WTC11 (cell line): ENCODE results near the gene LRRC49. TPM values are rescaled to one million over a fixed set of nuclear protein-coding genes. Genes with fewer than 3 reads are reported as not detected.

ENCODE experiments used
- ATAC-seq: fragments of 200-7000 bp; cut with Tn5 transposase; 2 replicates; pipeline ENCODE4 v1.10.0; 2021; ENCODE audit warnings: mild to moderate bottlenecking, moderate library complexity
- CTCF ChIA-PET: fragments of 300-600 bp; sonication (Branson Sonifier 250); formaldehyde crosslinking; loops from one replicate; lab custom pipeline; 2021; ENCODE audit warnings: antibody characterized with exemption; lab: Charles Lee
- POLR2A ChIA-PET: fragments of 350-600 bp; sonication (Branson Sonifier 250); formaldehyde crosslinking; loops from one replicate; lab custom pipeline; 2021; ENCODE audit warnings: antibody characterized with exemption; lab: Charles Lee
- DNase-seq: peaks from one replicate; pipeline ENCODE4 v3.0.0; 2021; ENCODE audit warnings: low spot score
- H3K27ac Mint-ChIP-seq: 2 replicates; pipeline ENCODE4 v1.8.0; 2021; ENCODE audit warnings: mixed read lengths
- H3K27me3 Mint-ChIP-seq: 2 replicates; pipeline ENCODE4 v1.8.0; 2021; ENCODE audit warnings: low read depth, mild to moderate bottlenecking, moderate library complexity, mixed read lengths
- H3K36me3 Mint-ChIP-seq: 2 replicates; pipeline ENCODE4 v1.8.0; 2021; ENCODE audit warnings: mixed read lengths
- H3K4me1 Mint-ChIP-seq: 2 replicates; pipeline ENCODE4 v1.8.0; 2022; ENCODE audit warnings: mixed read lengths
- H3K4me3 Mint-ChIP-seq: 2 replicates; pipeline ENCODE4 v1.8.0; 2021; ENCODE audit warnings: mild to moderate bottlenecking, moderate library complexity, mixed read lengths
- H3K9me3 Mint-ChIP-seq: 2 replicates; pipeline ENCODE4 v1.8.0; 2021; ENCODE audit warnings: mixed read lengths
- CREM ChIP-seq: sonication (generic); formaldehyde crosslinking; IDR thresholded peaks from 2 replicates; pipeline ENCODE4 v1.8.1; 2022; ENCODE audit warnings: mild to moderate bottlenecking, missing genetic modification reagents, moderate library complexity
- E2F4 ChIP-seq: sonication (generic); formaldehyde crosslinking; IDR thresholded peaks from 2 replicates; pipeline ENCODE4 v1.8.1; 2022; ENCODE audit warnings: low read depth, mild to moderate bottlenecking, moderate library complexity, missing genetic modification reagents, borderline replicate concordance
- ESRRA ChIP-seq: sonication (generic); formaldehyde crosslinking; IDR thresholded peaks from 2 replicates; pipeline ENCODE4 v1.8.1; 2022; ENCODE audit warnings: mild to moderate bottlenecking, missing genetic modification reagents, borderline replicate concordance
- ETV6 ChIP-seq: sonication (generic); formaldehyde crosslinking; IDR thresholded peaks from 2 replicates; pipeline ENCODE4 v1.8.1; 2022; ENCODE audit warnings: mild to moderate bottlenecking, missing genetic modification reagents
- FOXJ3 ChIP-seq: sonication (generic); formaldehyde crosslinking; IDR thresholded peaks from 2 replicates; pipeline ENCODE4 v1.9.0; 2021; ENCODE audit warnings: missing genetic modification reagents, mild to moderate bottlenecking, borderline replicate concordance
- HMGXB4 ChIP-seq: sonication (generic); formaldehyde crosslinking; IDR thresholded peaks from 2 replicates; pipeline ENCODE4 v1.8.1; 2023; ENCODE audit warnings: mild to moderate bottlenecking, moderate library complexity, missing genetic modification reagents
- IRF1 ChIP-seq: sonication (generic); formaldehyde crosslinking; IDR thresholded peaks from 2 replicates; pipeline ENCODE4 v1.8.0; 2023; ENCODE audit warnings: missing genetic modification reagents
- KAT7 ChIP-seq: sonication (generic); formaldehyde crosslinking; IDR thresholded peaks from 2 replicates; pipeline ENCODE4 v1.8.1; 2023; ENCODE audit warnings: missing genetic modification reagents, mild to moderate bottlenecking, borderline replicate concordance
- NR2C2 ChIP-seq: sonication (generic); formaldehyde crosslinking; IDR thresholded peaks from 2 replicates; pipeline ENCODE4 v1.8.0; 2022; ENCODE audit warnings: mild to moderate bottlenecking, missing genetic modification reagents
- NR3C1 ChIP-seq: sonication (generic); formaldehyde crosslinking; conservative IDR thresholded peaks from 2 replicates; pipeline ENCODE4 v1.8.1; 2023; ENCODE audit warnings: low read depth, mild to moderate bottlenecking, missing genetic modification reagents
- SP1 ChIP-seq: sonication (generic); formaldehyde crosslinking; conservative IDR thresholded peaks from 2 replicates; pipeline ENCODE4 v1.8.1; 2022; ENCODE audit warnings: missing genetic modification reagents
- STAT6 ChIP-seq: sonication (generic); formaldehyde crosslinking; conservative IDR thresholded peaks from 2 replicates; pipeline ENCODE4 v1.8.1; 2023; ENCODE audit warnings: mild to moderate bottlenecking, low read depth, missing genetic modification reagents, moderate library complexity
- USF2 ChIP-seq: sonication (generic); formaldehyde crosslinking; IDR thresholded peaks from 2 replicates; pipeline ENCODE4 v1.8.1; 2023; ENCODE audit warnings: mild to moderate bottlenecking, missing genetic modification reagents, moderate library complexity
- ZBTB21 ChIP-seq: sonication (generic); formaldehyde crosslinking; IDR thresholded peaks from 2 replicates; pipeline ENCODE4 v1.8.1; 2023; ENCODE audit warnings: mild to moderate bottlenecking, missing genetic modification reagents, borderline replicate concordance
- ZBTB43 ChIP-seq: sonication (generic); formaldehyde crosslinking; IDR thresholded peaks from 2 replicates; pipeline ENCODE4 v1.8.1; 2023; ENCODE audit warnings: mild to moderate bottlenecking, missing genetic modification reagents
- ZMAT4 ChIP-seq: fragments of 250-450 bp; sonication (Bioruptor Pico); IDR thresholded peaks from 2 replicates; pipeline ENCODE4 v1.9.0; 2021; ENCODE audit warnings: mild to moderate bottlenecking
- ZNF121 ChIP-seq: sonication (generic); formaldehyde crosslinking; IDR thresholded peaks from 2 replicates; pipeline ENCODE4 v1.8.0; 2023; ENCODE audit warnings: missing genetic modification reagents
- ZNF317 ChIP-seq: sonication (generic); formaldehyde crosslinking; IDR thresholded peaks from 2 replicates; pipeline ENCODE4 v1.8.1; 2023; ENCODE audit warnings: low read depth, mild to moderate bottlenecking, moderate library complexity, missing genetic modification reagents, borderline replicate concordance
- ZNF512 ChIP-seq: sonication (generic); formaldehyde crosslinking; IDR thresholded peaks from 2 replicates; pipeline ENCODE4 v1.8.1; 2022; ENCODE audit warnings: missing genetic modification reagents, borderline replicate concordance
- total RNA-seq: library from RNA; stranded (reverse); gene quantifications from 3 replicates; pipeline ENCODE4 v1.2.3, GENCODE V29; 2021

The LRRC49 gene
- total RNA-seq, 1 experiment from 2014 or later, result 6.9 TPM

- TF ChIP-seq ZNF512 (CRISPR knock-in tag), result no peak
Measured at GRCh38 chr15:70892002-70892911, at the start of gene LRRC49, which contains the start of gene THAP10 (continued).

GRCh38 chr15:70845602-70846360, 46.8 kb upstream of the LRRC49 start:
- CTCF ChIA-PET, result interaction anchor here (0.9 kb wide), 1 partner anchor 34 kb away, joined by 4 read pairs; no protein-coding TSS in a partner anchor
- H3K4me1 Mint-ChIP-seq, result no peaks in the 10 kb centered on the region
- H3K4me3 Mint-ChIP-seq, result no peak overlapping the region
- H3K27ac Mint-ChIP-seq, result no peak overlapping the region
- H3K9me3 Mint-ChIP-seq, result peaks cover 4% of the 10 kb centered on the region
- POLR2A ChIA-PET, result no interaction called here
- ATAC-seq (no peak), DNase-seq (no peak)
- peaks cover 11% of the 10 kb centered on the region for H3K36me3 Mint-ChIP-seq
- no peaks in the 10 kb centered on the region for H3K27me3 Mint-ChIP-seq
- TF ChIP-seq IRF1 (CRISPR knock-in tag), result no peak
- no peak for TF ChIP-seq ZMAT4 (CRISPR knock-in tag)
- no peak for TF ChIP-seq ZBTB21
- no peak for TF ChIP-seq CREM (CRISPR knock-in tag)
- TF ChIP-seq KAT7 (CRISPR knock-in tag), result no peak
- TF ChIP-seq ZNF121 (CRISPR knock-in tag), result no peak
- TF ChIP-seq NR2C2, result no peak
- no peak for TF ChIP-seq FOXJ3 (CRISPR knock-in tag)

GRCh38 chr15:70851889-70852288, 40.7 kb upstream of the LRRC49 start:
- H3K36me3 Mint-ChIP-seq, result peaks cover 13% of the 10 kb centered on the region
- CTCF ChIA-PET, result interaction anchor here (3.3 kb wide), 2 partner anchors 23 to 27 kb away, joined by 15 to 16 read pairs; no protein-coding TSS in a partner anchor
- peaks cover 8% of the 10 kb centered on the region for H3K4me1 Mint-ChIP-seq
- no peak for ATAC-seq
- POLR2A ChIA-PET, result no interaction called here
- H3K27me3 Mint-ChIP-seq, result peaks cover 20% of the 10 kb centered on the region
- DNase-seq, result no peak
- no peaks in the 10 kb centered on the region for H3K9me3 Mint-ChIP-seq
- H3K27ac Mint-ChIP-seq, result no peak overlapping the region
- no peak overlapping the region for H3K4me3 Mint-ChIP-seq
- TF ChIP-seq NR3C1 (CRISPR knock-in tag) (no peak), CREM (CRISPR knock-in tag) (no peak), STAT6 (no peak), ETV6 (CRISPR knock-in tag) (no peak), HMGXB4 (no peak), E2F4 (CRISPR knock-in tag) (no peak), USF2 (CRISPR knock-in tag) (no peak), SP1 (CRISPR knock-in tag) (no peak), ZNF317 (CRISPR knock-in tag) (no peak), ESRRA (CRISPR knock-in tag) (no peak), ZBTB43 (CRISPR knock-in tag) (no peak)
